ENCODE results near the gene ASS1. TPM values are rescaled to one million over a fixed set of nuclear protein-coding genes. Genes with fewer than 3 reads are reported as not detected.
"Not testable (repeated sequence)": the region's sequence is repeated elsewhere in the genome, so short reads cannot be mapped to it uniquely, and the experiment has no call there.

The ASS1 gene
- total RNA-seq, 1 donor from 2014 or later: 71.3 TPM

DNA sequence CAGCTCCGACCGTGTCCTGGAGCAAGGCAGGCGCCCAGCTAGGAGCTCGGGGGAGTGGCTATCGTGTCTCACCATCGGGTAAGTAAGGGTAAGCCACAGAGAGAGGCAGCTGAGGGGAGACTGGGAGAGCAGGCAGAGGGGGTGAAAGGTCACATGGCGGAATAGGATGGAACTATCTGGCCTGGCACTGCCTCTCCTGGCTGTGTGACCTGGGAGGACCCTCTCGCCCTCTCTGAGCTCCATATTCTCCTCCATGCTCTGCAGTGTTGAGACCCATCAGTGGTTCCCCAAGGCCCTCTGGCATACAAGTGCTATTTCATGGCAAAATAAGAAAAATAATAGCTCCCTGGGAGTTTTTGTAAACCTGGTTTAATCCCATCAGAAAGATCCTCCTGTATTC is 43.9 kb upstream of the ASS1 start:
- H3K4me3 ChIP-seq: no peak overlapping the region
- no peak overlapping the region for H3K27ac ChIP-seq (replicated peaks)
- no peaks in the 10 kb centered on the region for H3K9me3 ChIP-seq (replicated peaks)
- H3K4me1 ChIP-seq: no peaks in the 10 kb centered on the region
- H3K27me3 ChIP-seq (ENCODE audit: low read depth): peaks cover 9% of the 10 kb centered on the region
- no peaks in the 10 kb centered on the region for H3K36me3 ChIP-seq
- no peak for DNase-seq
- intact Hi-C loops (cut with micrococcal nuclease): no loop called here
- TF ChIP-seq, protein P1, sequence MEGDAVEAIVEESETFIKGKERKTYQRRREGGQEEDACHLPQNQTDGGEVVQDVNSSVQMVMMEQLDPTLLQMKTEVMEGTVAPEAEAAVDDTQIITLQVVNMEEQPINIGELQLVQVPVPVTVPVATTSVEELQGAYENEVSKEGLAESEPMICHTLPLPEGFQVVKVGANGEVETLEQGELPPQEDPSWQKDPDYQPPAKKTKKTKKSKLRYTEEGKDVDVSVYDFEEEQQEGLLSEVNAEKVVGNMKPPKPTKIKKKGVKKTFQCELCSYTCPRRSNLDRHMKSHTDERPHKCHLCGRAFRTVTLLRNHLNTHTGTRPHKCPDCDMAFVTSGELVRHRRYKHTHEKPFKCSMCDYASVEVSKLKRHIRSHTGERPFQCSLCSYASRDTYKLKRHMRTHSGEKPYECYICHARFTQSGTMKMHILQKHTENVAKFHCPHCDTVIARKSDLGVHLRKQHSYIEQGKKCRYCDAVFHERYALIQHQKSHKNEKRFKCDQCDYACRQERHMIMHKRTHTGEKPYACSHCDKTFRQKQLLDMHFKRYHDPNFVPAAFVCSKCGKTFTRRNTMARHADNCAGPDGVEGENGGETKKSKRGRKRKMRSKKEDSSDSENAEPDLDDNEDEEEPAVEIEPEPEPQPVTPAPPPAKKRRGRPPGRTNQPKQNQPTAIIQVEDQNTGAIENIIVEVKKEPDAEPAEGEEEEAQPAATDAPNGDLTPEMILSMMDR (IDR thresholded peaks at IDR 0.05; ENCODE audit: borderline replicate concordance): no peak

DNA sequence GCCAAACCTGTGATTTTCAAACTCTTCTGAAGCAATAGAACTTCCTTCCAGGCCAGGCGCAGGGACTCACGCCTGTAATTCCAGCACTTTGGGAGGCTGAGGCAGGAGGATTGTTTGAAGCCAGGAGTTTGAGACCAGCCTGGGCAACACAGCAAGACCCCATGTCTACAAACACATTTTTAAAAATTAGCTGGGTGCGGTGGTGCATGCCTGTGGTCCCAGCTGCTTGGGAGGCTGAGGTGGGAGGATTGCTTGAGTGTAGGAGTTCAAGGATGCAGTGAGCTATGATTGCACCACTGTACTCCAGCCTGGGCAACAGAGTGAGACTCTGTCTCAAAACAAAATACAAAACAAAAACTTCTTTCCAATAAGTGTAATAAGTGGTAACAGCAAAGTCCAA is 43.0 kb upstream of the ASS1 start:
- intact Hi-C loops (cut with micrococcal nuclease); H3K36me3 ChIP-seq; H3K27ac ChIP-seq (replicated peaks); DNase-seq; H3K4me1 ChIP-seq; H3K27me3 ChIP-seq (ENCODE audit: low read depth); H3K9me3 ChIP-seq (replicated peaks); H3K4me3 ChIP-seq: not testable (repeated sequence)

DNA sequence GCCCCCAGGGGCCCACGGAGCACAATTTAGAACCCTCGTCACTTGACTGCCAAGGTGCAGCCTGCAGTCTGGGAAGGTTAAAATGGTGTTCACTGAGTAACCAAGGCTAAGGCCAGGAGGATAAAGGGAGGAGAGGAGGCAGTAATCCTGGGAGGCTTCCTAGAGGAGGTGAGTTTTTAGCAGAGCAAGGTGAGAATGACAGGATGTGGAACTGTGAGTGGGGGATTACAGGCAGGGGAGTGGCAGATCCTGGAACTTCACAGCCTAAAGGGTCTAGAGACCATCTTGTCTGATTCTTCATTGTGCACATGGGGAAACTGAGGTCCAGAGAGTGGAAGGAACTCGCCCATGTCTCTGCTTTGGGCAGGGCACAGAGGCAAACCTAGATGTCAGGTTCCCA is 42.5 kb upstream of the ASS1 start:
- DNase-seq: no peak
- Histone ChIP-seq H3K27ac (replicated peaks) (no peak overlapping the region), H3K4me1 (no peaks in the 10 kb centered on the region), H3K4me3 (no peak overlapping the region), H3K36me3 (no peaks in the 10 kb centered on the region), H3K27me3 (ENCODE audit: low read depth) (peaks cover 9% of the 10 kb centered on the region), H3K9me3 (replicated peaks) (no peaks in the 10 kb centered on the region)
- TF ChIP-seq, protein P1 (IDR thresholded peaks at IDR 0.05; ENCODE audit: borderline replicate concordance): no peak
- intact Hi-C loops (cut with micrococcal nuclease): no loop called here

GRCh38 chr9:130402645-130403440 is 41.9 kb upstream of the ASS1 start:
- TF ChIP-seq, protein P1 (IDR thresholded peaks at IDR 0.05; ENCODE audit: borderline replicate concordance): no peak
- Histone ChIP-seq H3K9me3 (replicated peaks) (no peaks in the 10 kb centered on the region), H3K36me3 (no peaks in the 10 kb centered on the region), H3K27me3 (ENCODE audit: low read depth) (peaks cover 9% of the 10 kb centered on the region), H3K27ac (replicated peaks) (no peak overlapping the region), H3K4me3 (no peak overlapping the region), H3K4me1 (no peaks in the 10 kb centered on the region)
- DNase-seq: no peak
- intact Hi-C loops (cut with micrococcal nuclease): no loop called here

DNA sequence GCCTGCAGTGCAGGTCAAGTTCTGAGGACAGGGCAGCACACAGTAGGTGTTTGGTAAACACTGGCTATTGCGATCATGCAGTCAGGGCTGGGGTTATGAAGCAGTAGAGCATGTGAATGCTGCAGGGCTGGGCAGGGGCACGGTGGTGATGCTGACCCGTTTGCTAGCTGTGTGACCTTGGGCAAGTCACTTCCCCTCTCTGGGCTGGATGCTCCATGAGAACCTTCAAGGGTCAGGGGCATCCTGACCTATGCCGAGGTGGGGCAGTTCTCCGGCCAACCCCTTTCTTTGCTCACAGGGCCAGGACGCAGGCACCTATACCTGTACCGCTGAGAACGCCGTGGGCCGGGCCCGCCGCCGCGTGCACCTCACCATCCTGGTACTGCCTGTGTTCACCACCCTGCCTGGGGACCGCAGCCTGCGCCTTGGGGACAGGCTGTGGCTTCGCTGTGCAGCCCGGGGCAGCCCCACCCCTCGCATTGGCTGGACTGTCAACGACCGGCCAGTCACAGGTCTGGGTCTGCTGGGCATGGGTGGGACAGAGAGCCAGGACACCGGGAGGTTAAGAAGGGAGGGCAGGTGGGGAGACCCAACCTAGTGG is 39.0 kb upstream of the ASS1 start:
- Histone ChIP-seq H3K4me3 (no peak overlapping the region), H3K36me3 (no peaks in the 10 kb centered on the region), H3K9me3 (replicated peaks) (no peaks in the 10 kb centered on the region), H3K27ac (replicated peaks) (no peak overlapping the region), H3K27me3 (ENCODE audit: low read depth) (peaks cover 4% of the 10 kb centered on the region), H3K4me1 (no peaks in the 10 kb centered on the region)
- intact Hi-C loops (cut with micrococcal nuclease): no loop called here
- no peak for DNase-seq
- TF ChIP-seq, protein P1 (IDR thresholded peaks at IDR 0.05; ENCODE audit: borderline replicate concordance): no peak

DNA sequence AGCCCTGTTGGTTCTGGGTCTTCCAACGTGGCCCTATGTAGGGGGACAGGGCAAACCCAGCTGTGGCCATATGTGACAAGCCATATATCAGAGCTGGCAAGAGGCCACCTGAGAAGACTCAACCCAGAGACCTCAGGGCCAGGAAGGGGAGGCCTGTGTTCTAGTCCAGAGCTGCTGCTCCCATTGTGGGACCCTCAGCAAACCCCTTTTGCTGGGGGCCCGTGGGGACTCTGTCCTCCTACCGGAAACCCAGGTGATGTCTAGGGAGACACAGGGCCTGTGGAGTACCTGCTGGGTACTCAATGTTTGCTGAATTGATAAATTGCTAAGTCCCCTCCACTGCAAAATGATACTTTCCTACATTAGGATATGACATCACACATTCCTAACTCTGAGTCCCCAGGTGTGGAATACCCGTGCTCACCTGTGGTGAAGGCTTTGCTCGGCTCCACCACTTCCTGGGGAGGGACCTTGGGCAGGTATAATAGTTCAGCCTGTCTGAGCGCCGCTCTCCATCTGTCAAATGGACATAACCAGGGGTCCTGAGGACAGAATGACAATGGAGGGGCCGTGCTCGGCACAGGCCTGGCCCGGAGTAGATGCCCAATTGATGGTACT is 38.4 kb upstream of the ASS1 start:
- no peak for DNase-seq
- Histone ChIP-seq H3K4me1 (no peaks in the 10 kb centered on the region), H3K27ac (replicated peaks) (no peak overlapping the region), H3K4me3 (no peak overlapping the region), H3K36me3 (no peaks in the 10 kb centered on the region), H3K27me3 (ENCODE audit: low read depth) (peaks cover 4% of the 10 kb centered on the region), H3K9me3 (replicated peaks) (no peaks in the 10 kb centered on the region)
- TF ChIP-seq, protein P1 (IDR thresholded peaks at IDR 0.05; ENCODE audit: borderline replicate concordance): no peak
- intact Hi-C loops (cut with micrococcal nuclease): no loop called here
